ENCODE data around the gene EXOSC2.

DNA sequence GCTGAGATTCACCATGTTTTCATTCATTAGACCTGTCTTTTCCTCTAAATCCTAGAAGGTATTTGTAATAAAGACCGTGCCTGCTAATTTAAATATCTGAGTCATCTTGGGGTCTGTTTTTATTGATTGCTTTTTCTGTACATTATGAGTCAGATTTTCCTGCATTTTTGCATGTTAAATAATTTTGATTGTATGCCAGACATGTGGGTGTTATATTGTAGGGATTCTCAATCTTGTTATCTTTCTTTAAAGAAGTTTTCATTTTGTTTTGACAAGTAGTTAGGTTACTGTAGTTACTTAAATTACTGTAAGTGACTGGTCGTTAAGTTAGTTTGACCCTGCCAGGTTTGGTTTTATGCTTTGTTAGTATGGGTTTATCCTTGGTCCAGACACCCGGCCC, 35.1 kb downstream of the EXOSC2 start:
- TF ChIP-seq BHLHE40 (IDR thresholded peaks at IDR 0.05; ENCODE audit: borderline replicate concordance) (no peak), SP1 (IDR thresholded peaks at IDR 0.05) (no peak), FOXM1 (IDR thresholded peaks at IDR 0.05; ENCODE audit: borderline replicate concordance) (no peak), ZNF384 (IDR thresholded peaks at IDR 0.05) (no peak), ELF4 (IDR thresholded peaks at IDR 0.05) (no peak), FOXA1 (IDR thresholded peaks at IDR 0.05) (no peak), CTBP1 (IDR thresholded peaks at IDR 0.05; ENCODE audit: borderline replicate concordance) (no peak), NFRKB (IDR thresholded peaks at IDR 0.05) (no peak)

Measured in HEK293T (cell line).